Right forelimb (tissue), 1 donor: ENCODE measurements around the gene FPR1.

Source experiments
- DNase-seq: peaks from one replicate; pipeline ENCODE4 v3.0.0-alpha.2; 2018

FPR1 gene, protein sequence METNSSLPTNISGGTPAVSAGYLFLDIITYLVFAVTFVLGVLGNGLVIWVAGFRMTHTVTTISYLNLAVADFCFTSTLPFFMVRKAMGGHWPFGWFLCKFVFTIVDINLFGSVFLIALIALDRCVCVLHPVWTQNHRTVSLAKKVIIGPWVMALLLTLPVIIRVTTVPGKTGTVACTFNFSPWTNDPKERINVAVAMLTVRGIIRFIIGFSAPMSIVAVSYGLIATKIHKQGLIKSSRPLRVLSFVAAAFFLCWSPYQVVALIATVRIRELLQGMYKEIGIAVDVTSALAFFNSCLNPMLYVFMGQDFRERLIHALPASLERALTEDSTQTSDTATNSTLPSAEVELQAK

DNA sequence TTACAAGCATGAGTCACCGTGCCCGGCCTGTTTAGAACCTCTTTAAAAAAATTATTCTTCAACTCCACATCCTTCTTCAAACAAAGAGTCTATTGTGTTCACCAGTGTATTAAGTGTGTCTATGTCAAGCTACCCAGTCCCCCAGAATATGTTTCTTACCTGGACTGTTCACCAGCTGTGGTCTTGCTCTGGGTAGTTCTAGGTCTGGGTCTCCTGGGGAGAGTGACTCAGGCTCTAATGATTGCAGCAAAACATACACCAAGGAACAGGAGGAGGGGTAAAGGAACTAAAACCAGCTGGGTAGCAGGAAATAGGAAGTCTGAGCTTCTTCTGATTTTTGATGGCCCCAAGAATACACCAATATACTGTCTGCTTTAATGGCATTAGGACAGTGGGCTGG is at the start of gene FPR1:
TSS of gene FPR1 (minus strand) at position 224 of the 400 bp plus-strand sequence. CDS start 4,884 bp downstream, outside the sequence.
- DNase-seq: no peak

DNA sequence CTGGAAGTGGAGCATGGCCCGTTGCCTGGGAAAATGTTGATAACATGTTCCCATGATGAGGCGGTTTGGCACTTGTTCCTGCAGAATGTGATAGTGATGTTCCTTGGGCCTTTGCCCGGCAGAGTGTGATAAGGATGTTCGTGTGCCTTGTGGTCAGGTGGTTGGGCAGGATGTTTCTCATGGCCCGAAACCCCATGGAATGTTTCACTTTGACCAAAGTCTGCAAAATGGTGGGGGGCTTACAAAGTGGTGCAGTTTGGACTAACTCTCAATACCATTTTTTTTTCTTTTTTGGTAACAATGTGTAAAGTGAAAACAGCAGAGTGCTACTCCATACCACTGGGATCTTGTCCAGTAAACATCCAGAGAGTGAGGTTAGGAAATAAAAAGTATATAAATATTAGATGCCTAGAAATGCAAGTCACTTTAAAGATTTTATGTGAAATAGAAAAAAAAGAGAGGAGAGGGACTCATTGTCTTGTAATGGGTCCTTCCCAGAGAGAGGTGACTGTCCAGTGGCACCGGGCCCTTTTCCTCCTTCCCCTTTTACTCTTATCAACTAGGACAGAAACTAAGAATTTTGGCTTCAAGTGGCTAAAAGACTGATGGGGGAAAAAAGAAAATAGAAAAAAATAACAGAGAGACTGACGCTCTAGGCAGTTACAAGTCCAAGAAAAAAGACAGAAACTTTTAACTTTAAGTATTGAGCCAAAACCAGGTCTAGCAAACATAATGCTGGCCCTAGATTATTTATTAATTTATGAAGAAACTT is 49.0 kb upstream of the FPR1 start:
- DNase-seq: no peak

GRCh38 chr19:51799774-51800472 is 48.2 kb upstream of the FPR1 start:
- DNase-seq: no peak

GRCh38 chr19:51799034-51799773 is 47.5 kb upstream of the FPR1 start:
- peak; percentile 49 for DNase-seq

GRCh38 chr19:51798062-51798461 is 46.4 kb upstream of the FPR1 start:
- no peak for DNase-seq

GRCh38 chr19:51797480-51797879 is 45.8 kb upstream of the FPR1 start:
- DNase-seq: no peak

DNA sequence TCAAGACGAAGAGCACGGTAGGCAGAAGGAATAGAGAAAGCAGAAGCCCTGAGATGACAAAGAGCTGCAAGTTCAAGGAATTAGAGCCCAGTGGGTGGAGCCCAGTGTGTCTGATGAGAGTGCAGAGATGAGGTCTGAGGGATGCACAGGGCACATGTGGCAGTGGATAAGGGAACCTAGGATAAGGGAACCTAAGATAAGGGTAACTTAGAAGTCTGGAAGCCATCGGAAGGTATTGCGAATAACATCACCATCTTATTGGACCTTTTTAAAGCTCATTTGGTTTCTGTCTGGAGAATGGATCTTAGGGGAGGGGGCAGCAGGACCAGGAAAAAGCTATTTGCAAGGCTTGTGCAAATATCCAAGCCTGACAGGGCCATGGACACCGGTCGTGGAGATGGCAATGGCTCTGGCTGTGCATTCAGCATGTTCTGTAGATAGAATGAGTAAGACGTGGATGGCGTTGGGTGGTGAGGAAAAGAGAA is 44.6 kb upstream of the FPR1 start:
- no peak for DNase-seq

GRCh38 chr19:51794885-51795490 is 43.3 kb upstream of the FPR1 start, which contains the start of gene FPR3:
Gene FPR3, plus strand, starts transcription at chr19:51795157. Its CDS starts 28,592 bp downstream, at chr19:51823749.
- DNase-seq: no peak

- DNase-seq: no peak
Observed at GRCh38 chr19:51793994-51794393, 42.3 kb upstream of the FPR1 start.

- DNase-seq: no peak
Observed at GRCh38 chr19:51792932-51793331, 41.3 kb upstream of the FPR1 start.

DNA sequence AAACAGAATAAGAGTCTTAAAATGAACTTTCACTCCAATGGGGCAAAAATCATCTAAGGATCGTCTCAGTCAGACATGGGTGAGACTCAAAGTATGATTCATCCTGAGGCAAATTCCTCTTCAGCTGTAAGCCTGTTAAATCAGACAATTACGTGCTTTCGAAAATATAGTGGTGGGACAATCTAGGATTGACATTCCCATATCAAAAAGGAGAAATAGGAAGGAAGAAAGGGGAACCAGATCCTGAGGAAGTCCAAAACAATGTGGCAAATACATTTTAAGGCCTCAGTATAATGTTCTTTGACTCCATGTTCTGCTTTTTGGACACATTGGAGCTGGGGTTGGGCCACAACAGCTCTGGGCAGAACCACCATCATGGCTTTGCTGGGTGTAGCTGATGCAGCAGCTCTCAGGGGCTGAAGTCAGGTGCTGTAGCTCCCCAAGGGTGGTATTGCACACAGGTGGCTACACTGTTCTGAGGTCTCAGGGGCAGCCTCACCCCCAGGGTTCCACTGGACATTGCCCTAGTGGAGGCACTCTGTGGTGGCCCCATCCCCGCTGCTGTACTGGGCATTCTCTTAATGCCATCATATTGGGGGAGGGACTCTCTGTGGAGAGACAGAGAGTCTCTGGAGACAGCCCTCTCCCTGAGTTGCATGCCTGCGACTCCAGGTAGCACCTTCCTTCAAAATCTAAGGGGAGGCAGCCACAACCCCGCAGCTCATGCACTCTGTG is 37.5 kb upstream of the FPR1 start:
- DNase-seq: no peak

DNA sequence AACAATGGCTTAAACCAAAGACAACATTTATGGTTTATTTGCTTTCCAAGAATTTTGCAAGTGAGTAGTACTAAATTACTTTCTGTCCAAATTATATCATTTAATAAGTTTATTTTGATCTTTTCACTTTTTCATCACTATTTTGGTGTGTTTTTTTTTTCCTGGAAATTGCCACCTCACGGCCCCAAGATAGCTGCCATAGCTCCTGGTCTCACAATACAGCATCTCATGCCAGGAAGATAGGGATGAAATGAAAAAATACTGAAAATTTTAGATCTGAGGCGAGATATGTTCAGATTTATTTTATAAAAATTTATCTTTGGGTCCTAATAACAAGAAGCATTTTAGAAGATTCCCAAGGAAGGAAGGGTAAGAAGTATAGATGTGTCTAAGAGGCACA is 36.4 kb upstream of the FPR1 start:
- no peak for DNase-seq

DNA sequence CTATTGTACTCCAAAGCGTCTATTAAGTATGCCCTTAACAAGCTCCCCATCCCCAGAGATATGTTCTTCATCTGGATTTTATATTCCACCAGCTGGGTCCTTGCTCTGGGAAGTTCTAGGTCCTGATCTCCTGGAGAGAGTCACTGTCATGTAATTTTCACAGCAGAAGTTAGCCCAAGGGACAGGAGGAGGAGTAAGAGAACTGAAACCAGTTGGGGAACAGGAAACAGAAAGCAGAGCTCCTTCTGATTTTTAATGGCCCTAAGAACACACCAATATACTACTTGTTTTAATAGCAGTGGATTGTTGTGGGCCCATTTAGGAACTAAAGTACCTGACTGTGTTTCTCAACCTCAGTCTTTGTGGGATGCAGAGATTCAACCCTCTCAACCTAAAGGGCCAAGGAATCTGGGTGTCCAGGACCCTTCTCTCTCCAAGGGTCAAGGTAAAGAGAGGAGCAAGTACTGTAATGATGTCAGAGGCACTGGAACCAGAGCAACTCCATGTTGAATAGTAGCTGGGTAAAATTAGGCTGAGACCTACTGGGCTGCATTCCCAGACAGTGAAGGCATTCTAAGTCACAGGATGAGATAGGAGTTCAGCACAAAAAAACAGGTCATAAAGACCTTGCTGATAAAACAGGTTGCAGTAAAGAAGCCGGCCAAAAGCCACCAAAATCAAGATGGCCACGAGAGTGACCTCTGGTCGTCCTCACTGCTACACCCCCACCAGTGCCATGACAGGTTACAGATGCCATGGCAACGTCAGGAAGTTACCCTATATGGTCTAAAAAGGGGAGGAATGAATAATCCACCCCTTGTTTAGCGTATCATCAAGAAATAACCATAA is 35.2 kb upstream of the FPR1 start:
- no peak for DNase-seq

DNA sequence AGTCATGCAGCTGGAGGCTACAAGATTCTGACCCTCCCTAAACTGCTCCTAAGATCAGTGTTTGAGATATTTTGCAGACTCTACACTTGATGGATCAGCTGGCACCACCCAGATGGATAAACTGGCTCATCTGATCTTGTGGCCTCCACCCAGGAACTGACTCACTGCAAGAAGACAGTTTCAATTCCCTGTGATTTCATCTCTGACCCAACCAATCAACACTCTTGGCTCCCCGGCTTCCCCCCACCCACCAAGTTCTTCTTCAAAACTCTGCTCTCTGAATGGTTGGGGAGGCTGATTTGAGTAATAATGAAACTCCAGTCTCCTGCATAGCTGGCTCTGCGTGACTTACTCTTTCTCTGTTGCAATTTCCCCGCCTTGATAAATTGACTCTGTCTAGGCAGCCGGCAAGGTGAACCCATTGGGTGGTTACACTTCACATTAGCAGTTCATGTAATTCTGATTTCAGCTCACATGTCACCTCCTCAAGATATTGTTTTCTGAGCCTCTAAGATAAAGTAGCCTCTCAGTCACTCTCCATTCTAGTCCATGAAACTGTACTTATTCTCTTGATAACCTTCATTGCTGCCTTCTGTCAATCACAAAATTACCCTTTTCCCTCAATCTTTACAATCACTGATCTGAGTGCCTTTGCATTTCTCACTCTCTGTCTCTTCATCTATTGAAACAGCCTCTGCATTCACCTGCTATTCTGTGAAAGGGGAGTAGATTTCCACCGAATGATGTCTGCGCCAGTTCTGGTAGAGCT is 33.4 kb upstream of the FPR1 start:
- no peak for DNase-seq

DNA sequence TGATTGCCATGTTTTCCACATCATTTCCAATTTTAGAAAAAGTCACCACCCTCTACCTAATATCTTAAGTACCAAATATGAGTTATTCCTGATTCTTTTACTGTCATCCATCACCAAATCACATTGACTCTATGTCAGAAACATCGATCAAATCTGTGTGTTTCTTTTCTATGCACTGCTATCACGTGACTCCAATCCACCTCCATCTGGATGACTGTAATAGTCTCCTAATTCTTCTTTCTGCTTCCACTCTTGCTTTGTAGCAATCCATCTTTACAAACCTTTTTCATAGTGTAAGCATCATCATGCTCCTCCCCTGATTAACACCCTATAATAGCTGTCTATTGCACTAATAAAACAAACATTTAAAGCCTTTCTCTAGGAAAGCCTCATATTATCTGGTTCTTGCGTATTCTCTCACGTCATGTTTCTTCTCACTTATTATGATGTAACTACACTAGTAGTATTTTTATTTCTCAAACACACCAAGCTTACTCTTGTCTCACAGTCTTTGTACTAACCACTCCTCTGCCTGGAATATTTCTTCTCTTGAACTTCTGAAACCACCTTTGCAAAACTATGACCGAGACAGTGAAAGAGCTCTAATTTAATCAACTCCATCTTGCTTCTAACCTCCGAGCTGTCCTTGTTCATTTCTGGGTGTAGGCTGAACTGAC is 32.6 kb upstream of the FPR1 start:
- DNase-seq: no peak

DNA sequence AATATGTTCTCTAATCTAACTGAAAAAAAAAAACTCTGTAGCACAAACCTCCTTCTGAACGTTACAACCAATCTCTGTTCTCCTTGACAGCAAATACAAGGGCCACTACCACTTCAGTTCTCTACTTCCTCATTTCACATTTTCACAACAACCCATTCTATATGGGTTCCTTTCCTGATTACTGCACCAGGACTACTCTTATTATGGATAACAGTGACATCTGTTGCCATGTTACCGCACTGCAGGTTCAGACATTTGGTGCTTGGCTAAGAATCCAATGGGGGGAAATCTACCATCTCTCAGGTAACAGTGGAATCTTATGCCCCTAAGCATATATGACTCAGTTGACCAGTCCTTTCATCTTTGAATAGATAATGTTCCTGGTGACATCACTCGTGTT is 31.7 kb upstream of the FPR1 start:
- no peak for DNase-seq

DNA sequence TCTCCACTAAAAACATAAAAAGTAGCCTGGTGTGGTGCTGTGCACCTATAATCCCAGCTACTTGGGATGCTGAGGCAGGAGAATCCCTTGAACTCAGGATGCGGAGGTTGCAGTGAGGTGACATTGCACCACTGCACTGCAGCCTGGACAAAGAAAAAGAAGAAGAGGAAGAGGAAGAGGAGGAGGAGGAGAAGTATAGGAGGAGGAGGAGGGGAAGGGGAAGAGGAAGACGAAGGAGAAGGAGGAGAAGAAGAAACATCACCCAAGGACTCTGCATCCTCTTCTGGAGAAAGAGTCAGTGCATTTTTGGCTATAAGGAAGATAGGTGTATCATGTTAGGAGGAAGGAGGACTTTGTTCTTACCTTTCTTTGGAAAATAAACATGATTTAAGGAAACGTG is 30.3 kb upstream of the FPR1 start:
- no peak for DNase-seq

DNA sequence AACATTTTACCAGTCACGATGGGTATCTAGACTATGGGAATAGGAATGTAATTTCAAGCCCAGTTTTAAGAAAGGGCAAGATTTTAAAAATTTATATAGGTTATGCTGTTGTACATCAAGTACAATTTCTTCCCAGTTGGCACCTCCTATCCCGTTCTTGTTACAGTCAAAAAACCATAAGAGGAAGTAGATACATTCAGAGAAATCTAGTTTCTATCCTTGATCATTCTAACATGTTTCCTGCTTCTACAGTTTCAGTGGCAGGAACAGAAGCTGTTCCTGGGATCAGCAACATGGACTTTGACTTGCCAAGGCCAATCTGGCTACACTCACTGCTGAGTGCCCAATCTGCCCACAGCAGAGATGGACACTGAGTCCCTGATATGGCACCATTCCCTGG is 28.6 kb upstream of the FPR1 start:
- DNase-seq: no peak

DNA sequence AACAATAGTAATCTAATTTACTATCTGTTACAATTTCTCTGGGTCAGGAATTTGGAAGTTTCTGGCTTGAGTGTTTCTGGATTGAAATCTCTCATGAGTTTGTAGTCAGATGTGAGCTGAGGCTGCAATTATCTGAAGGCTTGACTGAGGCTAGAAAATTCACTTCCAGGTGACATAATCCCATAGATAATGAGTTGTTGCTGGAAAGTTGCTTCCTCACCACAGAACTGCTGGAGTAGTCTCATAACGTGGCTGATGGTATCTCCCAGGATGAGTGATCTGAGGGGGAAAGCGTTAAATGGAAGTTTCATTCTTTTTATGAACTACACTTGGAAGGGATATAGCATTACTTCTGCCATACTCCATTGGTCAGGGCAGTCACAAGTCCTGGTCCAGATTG is 28.0 kb upstream of the FPR1 start:
- DNase-seq: no peak
